CD14-positive monocyte (primary cell): ENCODE data around the gene SPTBN1. TPM values are rescaled to one million over a fixed set of nuclear protein-coding genes. Genes with fewer than 3 reads are reported as not detected.

Experiments used
- DNase-seq, 3 donors: peaks; one replicate each; pipeline ENCODE4 v3.0.0-alpha.2; 2011 to 2022
- H2AFZ ChIP-seq: 2 replicates; pipeline ENCODE4 v1.6.0; 2012; ENCODE audit warnings: mild to moderate bottlenecking, low read depth, low read length, inconsistent platforms; ENCODE audit not compliant: insufficient read depth, poor library complexity, severe bottlenecking
- H3K27ac ChIP-seq, 2 donors: 1 replicate in 1 of 2; 2 replicates in 1 of 2; pipeline ENCODE4 v1.5.1; 2012 to 2013; ENCODE audit warnings: low read length in 2 of 2, control low read depth in 1 of 2, inconsistent platforms in 1 of 2, low read depth in 1 of 2, mild to moderate bottlenecking in 1 of 2
- H3K27me3 ChIP-seq, 2 donors: one replicate each; pipeline versions ENCODE4 v1.6.0 to v1.6.1; 2011 to 2013; ENCODE audit warnings: low read length in 2 of 2; ENCODE audit not compliant: control insufficient read depth in 2 of 2, insufficient read depth in 2 of 2
- H3K36me3 ChIP-seq, 2 donors: replicated peaks in 1 of 2; 1 replicate in 1 of 2; 2 replicates in 1 of 2; pipeline versions ENCODE4 v1.5.1 to v1.6.1; 2012 to 2013; ENCODE audit warnings: low read length in 2 of 2, control low read depth in 1 of 2, inconsistent platforms in 1 of 2, mild to moderate bottlenecking in 1 of 2; ENCODE audit not compliant: insufficient read depth in 2 of 2, control insufficient read depth in 1 of 2
- H3K4me1 ChIP-seq, 2 donors: 1 replicate in 1 of 2; 2 replicates in 1 of 2; pipeline versions ENCODE4 v1.5.1 to v1.6.1; 2012 to 2013; ENCODE audit warnings: low read length in 2 of 2, control low read depth in 1 of 2, inconsistent platforms in 1 of 2, mild to moderate bottlenecking in 1 of 2, moderate library complexity in 1 of 2; ENCODE audit not compliant: insufficient read depth in 2 of 2, control insufficient read depth in 1 of 2
- H3K4me2 ChIP-seq: replicated peaks from 2 replicates; pipeline ENCODE3; 2012; ENCODE audit warnings: low read length, moderate library complexity, mild to moderate bottlenecking; ENCODE audit not compliant: poor library complexity, severe bottlenecking; ENCODE audit errors: extremely low read depth
- H3K4me3 ChIP-seq, 3 experiments: fragments of 200-600 bp in 1 of 3; sonication (generic) in 1 of 3; replicated peaks in 1 of 3; 1 replicate in 2 of 3; 2 replicates in 1 of 3; pipeline ENCODE4 v1.5.1; 2011 to 2013; ENCODE audit warnings: low read length in 3 of 3, mild to moderate bottlenecking in 3 of 3, control low read depth in 2 of 3, low read depth in 2 of 3, inconsistent platforms in 1 of 3, moderate library complexity in 1 of 3
- H3K79me2 ChIP-seq: 2 replicates; pipeline ENCODE4 v1.6.0; 2012; ENCODE audit warnings: mild to moderate bottlenecking, control low read depth, inconsistent platforms, low read length, moderate library complexity; ENCODE audit not compliant: insufficient read depth
- H3K9ac ChIP-seq: 2 replicates; pipeline ENCODE4 v1.6.0; 2017; ENCODE audit warnings: low read length, mild to moderate bottlenecking; ENCODE audit not compliant: insufficient read depth, poor library complexity, severe bottlenecking
- H3K9me3 ChIP-seq, 2 donors: replicated peaks in 1 of 2; 1 replicate in 1 of 2; 2 replicates in 1 of 2; pipeline versions ENCODE4 v1.5.1 to v1.6.1; 2012 to 2013; ENCODE audit warnings: low read length in 2 of 2, control low read depth in 1 of 2; ENCODE audit not compliant: control insufficient read depth in 1 of 2, insufficient read depth in 1 of 2
- H4K20me1 ChIP-seq: 2 replicates; pipeline ENCODE4 v1.6.0; 2012; ENCODE audit warnings: mild to moderate bottlenecking, low read length, control low read depth, moderate library complexity; ENCODE audit not compliant: insufficient read depth
- H3K27ac Mint-ChIP-seq, 7 donors: one replicate each; pipeline ENCODE4 v1.8.0; 2020; ENCODE audit warnings: mild to moderate bottlenecking in 7 of 7, mixed read lengths in 7 of 7, moderate library complexity in 6 of 7, inconsistent platforms in 2 of 7
- H3K27me3 Mint-ChIP-seq, 3 donors: one replicate each; pipeline ENCODE4 v1.8.0; 2021 to 2022; ENCODE audit warnings: low read depth in 3 of 3, mild to moderate bottlenecking in 3 of 3, mixed read lengths in 3 of 3, moderate library complexity in 3 of 3, inconsistent platforms in 1 of 3
- H3K36me3 Mint-ChIP-seq, 2 donors: one replicate each; pipeline ENCODE4 v1.8.0; 2020; ENCODE audit warnings: mixed read lengths in 2 of 2, inconsistent platforms in 1 of 2, mild to moderate bottlenecking in 1 of 2
- H3K4me1 Mint-ChIP-seq: one replicate; pipeline ENCODE4 v1.8.0; 2020; ENCODE audit warnings: mild to moderate bottlenecking, mixed read lengths
- H3K4me3 Mint-ChIP-seq, 2 donors: one replicate each; pipeline ENCODE4 v1.8.0; 2020; ENCODE audit warnings: mild to moderate bottlenecking in 2 of 2, mixed read lengths in 2 of 2, moderate library complexity in 1 of 2
- H3K9me3 Mint-ChIP-seq, 7 donors: one replicate each; pipeline ENCODE4 v1.8.0; 2020 to 2022; ENCODE audit warnings: mixed read lengths in 7 of 7, mild to moderate bottlenecking in 6 of 7, moderate library complexity in 6 of 7, inconsistent platforms in 2 of 7
- CTCF ChIP-seq: fragments of 200-600 bp; IDR thresholded peaks from one replicate; pipeline ENCODE4 v1.8.0; 2022; ENCODE audit warnings: antibody characterized with exemption, mild to moderate bottlenecking
- WGBS: methylation state at CpG from one replicate; pipeline ENCODE4 v1.1.5; 2013; ENCODE audit warnings: missing lambda C conversion rate; ENCODE audit not compliant: insufficient coverage; 5-methylcytosine and 5-hydroxymethylcytosine counted together
- intact Hi-C, 2 donors: fragments of 100-400 bp; cut with micrococcal nuclease; formaldehyde crosslinking; loops; one replicate each; pipeline versions ENCODE4 v1.15.0 to v1.15.1; 2023
- polyA plus RNA-seq, 3 donors: library from polyadenylated mRNA; depleted of rRNA in 1 of 3; unstranded in 2 of 3; stranded (reverse) in 1 of 3; fragments of 300-500 nt in 2 of 3; fragments of >200 nt in 1 of 3; fragmentation: Illumina TruSeq in 2 of 3; gene quantifications; 1 replicate in 2 of 3; 2 replicates in 1 of 3; pipeline ENCODE4 v1.2.3, GENCODE V29; 2012 to 2021

The SPTBN1 gene
- polyA plus RNA-seq, 3 donors, result 0.79 to 2.8 (median 1.7) TPM

GRCh38 chr2:54678719-54679118, 222.6 kb downstream of the SPTBN1 start:
- no peaks in the 10 kb centered on the region for H3K36me3 ChIP-seq
- no peak overlapping the region for H3K4me3 ChIP-seq
- peaks cover 26% of the 10 kb centered on the region for H3K4me1 Mint-ChIP-seq
- peaks cover 10 to 14% of the 10 kb centered on the region in 2 donors for H3K9me3 ChIP-seq
- H3K27me3 ChIP-seq, result no peaks in the 10 kb centered on the region
- no peaks in the 10 kb centered on the region for H3K79me2 ChIP-seq
- no peak overlapping the region for H2AFZ ChIP-seq
- no peak for DNase-seq
- H3K4me2 ChIP-seq, result no peak overlapping the region
- intact Hi-C loops, result no loop called here
- H3K27ac ChIP-seq, result no peak overlapping the region
- peaks cover 19% of the 10 kb centered on the region in 2 donors for H3K4me1 ChIP-seq
- H4K20me1 ChIP-seq, result no peaks in the 10 kb centered on the region
- no peak overlapping the region for H3K4me3 Mint-ChIP-seq
- 100% methylated on average over 3 of the region's 3 CpGs for WGBS
- TF ChIP-seq CTCF, result no peak
- no peak overlapping the region for H3K27ac Mint-ChIP-seq
- peaks cover 0 to 6% of the 10 kb centered on the region in 2 donors for H3K36me3 Mint-ChIP-seq
- H3K27me3 Mint-ChIP-seq, result peaks cover 0 to 2% (median 0%) of the 10 kb centered on the region in 3 donors
- H3K9ac ChIP-seq, result no peak overlapping the region
- H3K9me3 Mint-ChIP-seq, result peaks cover 12 to 25% (median 18%) of the 10 kb centered on the region in 7 donors

DNA sequence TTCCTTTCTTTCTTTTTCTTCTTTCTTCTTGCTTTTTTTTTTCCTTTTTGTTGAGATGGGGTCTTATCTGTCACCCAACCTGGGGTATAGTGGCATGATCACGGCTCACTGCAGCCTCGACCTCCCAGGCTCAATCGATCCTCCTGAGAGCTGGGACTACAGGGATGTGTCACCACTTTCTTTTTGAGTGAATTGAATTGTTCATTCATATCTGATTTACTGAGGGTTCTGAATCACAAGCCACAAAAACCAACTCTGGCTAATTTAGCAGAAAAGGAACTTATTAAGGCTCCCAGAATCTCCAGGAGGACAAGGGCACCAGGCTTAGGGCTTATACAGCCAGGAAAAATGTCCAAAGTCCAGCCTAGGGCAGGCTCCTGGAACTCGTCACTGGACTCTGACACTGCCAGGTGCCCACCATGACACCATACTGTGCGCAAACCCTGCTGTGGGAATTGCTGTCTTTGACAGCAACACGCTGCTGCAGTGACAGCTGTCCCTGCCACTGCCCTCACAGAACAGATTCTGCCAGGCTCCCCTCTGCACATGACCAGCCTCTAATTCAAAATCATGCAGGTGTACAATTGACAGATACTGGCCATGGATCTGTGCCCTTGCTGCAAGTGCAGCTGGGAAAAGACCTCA, 224.4 kb downstream of the SPTBN1 start:
- H3K9me3 Mint-ChIP-seq, result peaks cover 14 to 25% (median 18%) of the 10 kb centered on the region in 7 donors
- DNase-seq, result no peak

More for the DNA sequence above, 224.4 kb downstream of the SPTBN1 start:
- Histone ChIP-seq H4K20me1 (no peaks in the 10 kb centered on the region), H3K36me3 (no peaks in the 10 kb centered on the region), H2AFZ (no peak overlapping the region), H3K9me3 (peaks cover 10 to 14% of the 10 kb centered on the region in 2 donors), H3K79me2 (no peaks in the 10 kb centered on the region), H3K4me1 (peaks cover 6 to 8% of the 10 kb centered on the region in 2 donors), H3K9ac (no peak overlapping the region), H3K27ac (no peak overlapping the region), H3K4me2 (no peak overlapping the region), H3K4me3 (no peak overlapping the region), H3K27me3 (no peaks in the 10 kb centered on the region)
- no peak for TF ChIP-seq CTCF
- Mint-ChIP-seq H3K4me3 (no peak overlapping the region), H3K36me3 (peaks cover 0 to 6% of the 10 kb centered on the region in 2 donors), H3K27ac (peak overlapping the region in 1 of 7 donors; percentile 81), H3K27me3 (peaks cover 0 to 2% (median 0%) of the 10 kb centered on the region in 3 donors), H3K4me1 (peaks cover 16% of the 10 kb centered on the region)
- intact Hi-C loops, result no loop called here
- 97% methylated on average over 3 of the region's 6 CpGs for WGBS
